Measurements from ENCODE around the gene AQP2.

DNA sequence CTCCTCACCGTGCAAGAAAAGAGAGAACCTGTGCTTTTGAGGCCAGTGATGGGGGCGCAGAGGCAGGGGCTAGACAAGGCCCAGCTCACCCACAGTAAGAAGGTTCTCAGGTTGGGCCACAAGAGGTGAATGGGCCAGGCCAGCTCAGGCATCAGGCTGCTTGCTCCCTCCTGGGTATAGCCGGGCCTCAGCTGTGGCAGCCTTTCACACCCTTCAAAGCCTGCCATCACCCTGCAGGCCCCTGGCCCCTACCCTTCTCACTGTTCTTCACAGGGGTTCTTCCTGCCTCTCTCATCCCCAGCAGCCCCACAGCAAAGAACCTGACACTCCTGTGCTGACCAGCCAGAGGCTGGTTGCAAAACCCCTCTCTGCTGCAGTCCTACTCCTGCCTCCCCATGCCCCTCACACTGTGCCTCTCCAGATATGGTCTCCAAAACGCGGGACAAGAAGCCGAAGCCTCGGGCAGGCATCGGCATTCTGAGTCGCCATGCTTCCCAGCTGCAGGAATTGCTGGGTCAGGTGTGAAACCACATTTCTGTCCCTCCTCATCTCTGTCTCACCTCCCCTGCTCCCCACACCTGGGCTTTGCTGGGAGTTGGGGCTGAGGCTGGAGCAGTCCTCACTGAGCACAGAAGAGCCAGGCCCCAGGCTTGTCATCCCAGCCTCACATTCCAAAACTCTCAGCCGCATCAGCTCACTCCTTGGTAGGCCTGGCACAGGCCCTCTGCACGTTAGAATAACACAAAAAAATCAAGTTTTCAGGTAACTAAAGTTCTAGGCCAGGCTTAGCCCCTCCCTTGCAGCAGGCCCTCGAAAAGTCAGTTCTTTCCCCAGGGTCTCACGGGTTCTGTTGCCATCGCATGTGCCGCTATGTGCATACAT lies 40.0 kb upstream of the AQP2 start:
- TF ChIP-seq GATA2 (IDR thresholded peaks at IDR 0.05; ENCODE audit: low read depth, low read length) (no peak), GATA3 (IDR thresholded peaks at IDR 0.05; ENCODE audit: low read depth, low read length) (no peak)
